Parathyroid adenoma (tissue), 2 donors: ENCODE measurements around the gene ZNF865.
"Not testable (repeated sequence)": the region's sequence is repeated elsewhere in the genome, so short reads cannot be mapped to it uniquely, and the experiment has no call there.

Experiments used
- H2AFZ ChIP-seq: fragments of 300-600 bp; sonication (generic); one replicate; pipeline ENCODE4 v1.7.0; 2017; ENCODE audit warnings: antibody characterized with exemption, mild to moderate bottlenecking
- H3K27ac ChIP-seq: fragments of 300-600 bp; sonication (generic); one replicate; pipeline ENCODE4 v1.7.0; 2017
- H3K27me3 ChIP-seq: fragments of 300-600 bp; sonication (generic); one replicate; pipeline ENCODE4 v1.7.0; 2017; ENCODE audit warnings: low read length; ENCODE audit not compliant: control insufficient read depth, insufficient read depth
- H3K36me3 ChIP-seq: fragments of 300-600 bp; sonication (generic); one replicate; pipeline ENCODE4 v1.7.0; 2017; ENCODE audit warnings: low read length; ENCODE audit not compliant: control insufficient read depth, insufficient read depth
- H3K4me1 ChIP-seq: fragments of 300-600 bp; sonication (generic); one replicate; pipeline ENCODE4 v1.7.0; 2017; ENCODE audit warnings: control low read depth
- H3K4me2 ChIP-seq: fragments of 300-600 bp; sonication (generic); one replicate; pipeline ENCODE4 v1.7.0; 2017; ENCODE audit warnings: low read length
- H3K4me3 ChIP-seq: fragments of 300-600 bp; sonication (generic); one replicate; pipeline ENCODE4 v1.7.0; 2017; ENCODE audit warnings: low read depth, low read length
- H3K79me2 ChIP-seq: fragments of 300-600 bp; sonication (generic); one replicate; pipeline ENCODE4 v1.7.0; 2017; ENCODE audit warnings: control low read depth
- H3K9ac ChIP-seq: fragments of 300-600 bp; sonication (generic); one replicate; pipeline ENCODE4 v1.7.0; 2017; ENCODE audit warnings: mild to moderate bottlenecking
- H3K9me3 ChIP-seq: fragments of 300-600 bp; sonication (generic); one replicate; pipeline ENCODE4 v1.7.0; 2017; ENCODE audit warnings: low read length; ENCODE audit not compliant: control insufficient read depth
- TF ChIP-seq, protein P1 (sequence below): fragments of 300-600 bp; sonication (generic); IDR thresholded peaks from one replicate; pipeline ENCODE4 v1.7.0; 2017; ENCODE audit warnings: antibody characterized with exemption, mild to moderate bottlenecking
- donor health status: primary hyperparathyroidism.

ZNF865 gene

GRCh38 chr19:55567708-55568328 is 37.6 kb upstream of the ZNF865 start:
- Histone ChIP-seq H3K27ac (no peak overlapping the region), H3K4me3 (no peak overlapping the region), H3K4me2 (no peak overlapping the region), H3K36me3 (no peaks in the 10 kb centered on the region), H3K9me3 (no peaks in the 10 kb centered on the region), H3K9ac (no peak overlapping the region), H3K4me1 (no peaks in the 10 kb centered on the region), H3K27me3 (no peaks in the 10 kb centered on the region), H3K79me2 (no peaks in the 10 kb centered on the region), H2AFZ (no peak overlapping the region)
- TF ChIP-seq, protein P1, sequence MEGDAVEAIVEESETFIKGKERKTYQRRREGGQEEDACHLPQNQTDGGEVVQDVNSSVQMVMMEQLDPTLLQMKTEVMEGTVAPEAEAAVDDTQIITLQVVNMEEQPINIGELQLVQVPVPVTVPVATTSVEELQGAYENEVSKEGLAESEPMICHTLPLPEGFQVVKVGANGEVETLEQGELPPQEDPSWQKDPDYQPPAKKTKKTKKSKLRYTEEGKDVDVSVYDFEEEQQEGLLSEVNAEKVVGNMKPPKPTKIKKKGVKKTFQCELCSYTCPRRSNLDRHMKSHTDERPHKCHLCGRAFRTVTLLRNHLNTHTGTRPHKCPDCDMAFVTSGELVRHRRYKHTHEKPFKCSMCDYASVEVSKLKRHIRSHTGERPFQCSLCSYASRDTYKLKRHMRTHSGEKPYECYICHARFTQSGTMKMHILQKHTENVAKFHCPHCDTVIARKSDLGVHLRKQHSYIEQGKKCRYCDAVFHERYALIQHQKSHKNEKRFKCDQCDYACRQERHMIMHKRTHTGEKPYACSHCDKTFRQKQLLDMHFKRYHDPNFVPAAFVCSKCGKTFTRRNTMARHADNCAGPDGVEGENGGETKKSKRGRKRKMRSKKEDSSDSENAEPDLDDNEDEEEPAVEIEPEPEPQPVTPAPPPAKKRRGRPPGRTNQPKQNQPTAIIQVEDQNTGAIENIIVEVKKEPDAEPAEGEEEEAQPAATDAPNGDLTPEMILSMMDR, result no peak

GRCh38 chr19:55569477-55569876 is 36.0 kb upstream of the ZNF865 start:
- not testable (repeated sequence) for H3K27me3 ChIP-seq, H3K9ac ChIP-seq, H3K79me2 ChIP-seq, H3K4me2 ChIP-seq, H3K36me3 ChIP-seq, H3K4me3 ChIP-seq, H3K27ac ChIP-seq, H2AFZ ChIP-seq, H3K4me1 ChIP-seq, H3K9me3 ChIP-seq

DNA sequence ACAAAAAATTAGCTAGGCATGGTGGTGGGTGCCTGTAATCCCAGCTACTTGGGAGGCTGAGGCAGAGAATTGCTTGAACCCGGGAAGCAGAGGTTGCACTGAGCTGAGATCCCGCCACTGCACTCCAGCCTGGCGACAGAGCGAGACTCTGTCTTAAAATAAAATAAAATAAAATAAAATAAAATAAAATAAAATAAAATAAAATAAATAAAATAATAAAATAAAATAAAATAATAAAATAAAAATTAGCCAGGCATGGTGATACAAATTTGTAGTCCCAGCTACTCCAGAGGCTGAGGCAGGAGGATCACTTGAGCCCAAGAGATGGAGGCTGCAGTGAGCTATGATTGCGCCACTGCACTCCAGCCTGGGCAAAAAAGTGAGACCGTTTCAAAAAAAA is 31.5 kb upstream of the ZNF865 start:
- not testable (repeated sequence) for H3K9me3 ChIP-seq, H3K4me3 ChIP-seq, H3K9ac ChIP-seq, H3K27ac ChIP-seq, H3K4me1 ChIP-seq, H2AFZ ChIP-seq, H3K4me2 ChIP-seq, H3K36me3 ChIP-seq, H3K27me3 ChIP-seq, H3K79me2 ChIP-seq

- no peak overlapping the region for H3K4me2 ChIP-seq
- no peak overlapping the region for H3K27ac ChIP-seq
- no peak overlapping the region for H2AFZ ChIP-seq
- TF ChIP-seq, protein P1, result no peak
- no peaks in the 10 kb centered on the region for H3K27me3 ChIP-seq
- no peaks in the 10 kb centered on the region for H3K36me3 ChIP-seq
- peaks cover 8% of the 10 kb centered on the region for H3K4me1 ChIP-seq
- H3K9me3 ChIP-seq, result no peaks in the 10 kb centered on the region
- no peaks in the 10 kb centered on the region for H3K79me2 ChIP-seq
- no peak overlapping the region for H3K9ac ChIP-seq
- H3K4me3 ChIP-seq, result no peak overlapping the region
These were observed 28.7 kb upstream of the ZNF865 start for GRCh38 chr19:55576746-55577145.

- Histone ChIP-seq H3K4me3 (no peak overlapping the region), H3K4me1 (peaks cover 11% of the 10 kb centered on the region), H3K4me2 (no peak overlapping the region), H3K79me2 (no peaks in the 10 kb centered on the region), H3K27ac (no peak overlapping the region), H3K9me3 (no peaks in the 10 kb centered on the region), H3K9ac (no peak overlapping the region), H3K27me3 (no peaks in the 10 kb centered on the region), H2AFZ (no peak overlapping the region), H3K36me3 (no peaks in the 10 kb centered on the region)
- TF ChIP-seq, protein P1, result no peak
These were observed 27.3 kb upstream of the ZNF865 start for GRCh38 chr19:55578031-55578760.
